Measurements from ENCODE around the gene STPG3. TPM values are rescaled to one million over a fixed set of nuclear protein-coding genes. Genes with fewer than 3 reads are reported as not detected.
A peak's percentile ranks its signal among the peaks of the same experiment; 100 is the strongest.

STPG3 gene
- total RNA-seq, 2 donors from 2014 or later: not detected

- peak; percentile 28 for DNase-seq
- H3K27me3 ChIP-seq: peaks cover 14% of the 10 kb centered on the region
- no peaks in the 10 kb centered on the region for H3K36me3 ChIP-seq
- no peaks in the 10 kb centered on the region for H3K9me3 ChIP-seq
- H3K4me3 ChIP-seq: peak overlapping the region; percentile 41
- no peaks in the 10 kb centered on the region for H3K4me1 ChIP-seq
- intact Hi-C loops (cut with DNase I): no loop called here
- peak overlapping the region; percentile 69 to 81 for H3K9ac ChIP-seq (ENCODE audit: low read depth in 2 of 2, low read length in 2 of 2)
- TF ChIP-seq, protein P1, sequence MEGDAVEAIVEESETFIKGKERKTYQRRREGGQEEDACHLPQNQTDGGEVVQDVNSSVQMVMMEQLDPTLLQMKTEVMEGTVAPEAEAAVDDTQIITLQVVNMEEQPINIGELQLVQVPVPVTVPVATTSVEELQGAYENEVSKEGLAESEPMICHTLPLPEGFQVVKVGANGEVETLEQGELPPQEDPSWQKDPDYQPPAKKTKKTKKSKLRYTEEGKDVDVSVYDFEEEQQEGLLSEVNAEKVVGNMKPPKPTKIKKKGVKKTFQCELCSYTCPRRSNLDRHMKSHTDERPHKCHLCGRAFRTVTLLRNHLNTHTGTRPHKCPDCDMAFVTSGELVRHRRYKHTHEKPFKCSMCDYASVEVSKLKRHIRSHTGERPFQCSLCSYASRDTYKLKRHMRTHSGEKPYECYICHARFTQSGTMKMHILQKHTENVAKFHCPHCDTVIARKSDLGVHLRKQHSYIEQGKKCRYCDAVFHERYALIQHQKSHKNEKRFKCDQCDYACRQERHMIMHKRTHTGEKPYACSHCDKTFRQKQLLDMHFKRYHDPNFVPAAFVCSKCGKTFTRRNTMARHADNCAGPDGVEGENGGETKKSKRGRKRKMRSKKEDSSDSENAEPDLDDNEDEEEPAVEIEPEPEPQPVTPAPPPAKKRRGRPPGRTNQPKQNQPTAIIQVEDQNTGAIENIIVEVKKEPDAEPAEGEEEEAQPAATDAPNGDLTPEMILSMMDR (IDR thresholded peaks at IDR 0.05): no peak
- peak overlapping the region; percentile 97 for H3K27ac ChIP-seq
Observed at GRCh38 chr9:137294681-137295237, 43.7 kb downstream of the STPG3 start.

DNA sequence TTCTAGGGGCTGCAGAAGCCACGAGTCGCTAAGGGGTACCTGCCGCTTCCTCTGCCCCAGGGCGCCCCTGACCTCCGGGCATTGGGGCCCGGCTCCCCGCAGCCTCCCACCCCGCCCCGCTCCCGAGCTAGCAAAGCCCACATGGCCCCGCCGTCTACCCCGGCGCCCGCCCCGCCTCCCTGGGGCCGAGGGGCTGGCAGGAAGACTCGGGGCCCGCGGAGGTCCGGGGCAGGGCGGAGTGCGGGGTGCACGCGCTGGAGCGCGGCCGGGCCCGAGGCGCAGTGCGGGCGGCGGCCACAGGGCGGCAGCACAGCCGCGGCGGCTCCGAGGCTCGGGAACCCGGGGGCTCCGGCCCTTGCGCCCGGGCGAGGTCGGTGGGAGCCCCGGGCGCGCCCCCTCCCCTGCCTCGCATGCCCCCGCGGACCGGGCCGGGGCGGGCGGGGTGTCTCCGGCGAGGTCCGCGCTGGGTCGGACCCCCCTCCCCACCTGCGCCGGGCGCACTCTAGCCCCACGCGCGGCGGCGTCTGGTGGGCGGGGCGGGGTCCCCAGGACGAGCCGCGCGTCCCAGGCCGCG, 44.2 kb downstream of the STPG3 start:
- Histone ChIP-seq H3K27ac (peak overlapping the region; percentile 97), H3K4me1 (no peaks in the 10 kb centered on the region), H3K4me3 (peak overlapping the region; percentile 41), H3K27me3 (peaks cover 14% of the 10 kb centered on the region), H3K9me3 (no peaks in the 10 kb centered on the region), H3K9ac (ENCODE audit: low read depth in 2 of 2, low read length in 2 of 2) (peak overlapping the region; percentile 34 to 81), H3K36me3 (no peaks in the 10 kb centered on the region)
- TF ChIP-seq, protein P1 (IDR thresholded peaks at IDR 0.05): no peak
- intact Hi-C loops (cut with DNase I): no loop called here
- peak; percentile 52 for DNase-seq

DNA sequence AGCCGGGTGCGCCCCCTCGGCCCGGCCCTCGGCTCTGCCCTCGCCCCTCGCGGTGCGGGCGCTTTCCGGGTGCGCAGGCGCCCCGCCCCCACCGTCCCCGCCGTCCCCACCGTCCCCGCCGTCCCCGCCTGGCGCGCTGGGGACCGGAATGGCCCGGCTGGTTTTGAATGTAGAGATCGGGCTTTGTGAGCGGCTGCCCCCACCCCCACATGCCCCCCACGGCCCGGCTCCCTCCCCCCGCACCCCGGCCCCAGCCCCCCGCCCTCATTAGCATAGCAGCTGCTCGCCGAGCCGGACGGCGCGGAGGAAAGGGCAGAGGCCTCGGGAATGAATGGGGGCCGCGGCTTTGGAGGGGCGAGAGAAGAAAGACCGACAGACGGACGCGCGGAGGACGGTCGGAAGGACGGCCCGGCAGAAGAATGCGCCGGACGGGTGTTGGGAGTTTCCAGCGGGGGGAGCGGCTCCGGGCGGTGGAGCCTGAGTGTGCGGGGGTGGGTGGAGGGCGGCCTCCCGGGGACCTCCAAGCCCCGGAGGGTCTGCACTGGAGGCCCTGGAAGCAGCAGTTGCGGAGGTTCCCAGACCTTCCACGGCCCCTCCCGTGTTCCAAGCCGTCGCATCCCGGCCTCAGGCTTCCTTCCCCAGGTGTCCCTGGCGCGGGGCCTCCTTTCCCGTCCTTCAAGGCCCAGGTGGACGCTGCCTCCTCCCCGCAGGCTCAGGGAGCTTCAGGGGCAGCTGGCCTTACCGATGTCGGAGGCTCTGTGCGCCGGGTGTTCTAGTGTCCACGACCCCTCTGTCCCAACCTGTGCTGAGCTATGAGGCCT, 45.0 kb downstream of the STPG3 start:
- H3K9me3 ChIP-seq: no peaks in the 10 kb centered on the region
- peaks cover 14% of the 10 kb centered on the region for H3K27me3 ChIP-seq
- no peaks in the 10 kb centered on the region for H3K4me1 ChIP-seq
- peak overlapping the region; percentile 97 for H3K27ac ChIP-seq
- intact Hi-C loops (cut with DNase I): no loop called here
- H3K4me3 ChIP-seq: peak overlapping the region; percentile 41
- no peaks in the 10 kb centered on the region for H3K36me3 ChIP-seq
- peak; percentile 43 for DNase-seq
- H3K9ac ChIP-seq (ENCODE audit: low read depth in 2 of 2, low read length in 2 of 2): peak overlapping the region; percentile 81 to 99
- TF ChIP-seq, protein P1 (IDR thresholded peaks at IDR 0.05): no peak

- peak overlapping the region; percentile 41 for H3K4me3 ChIP-seq
- TF ChIP-seq, protein P1 (IDR thresholded peaks at IDR 0.05): no peak
- H3K27ac ChIP-seq: peak overlapping the region; percentile 97
- peak; percentile 85 for DNase-seq
- H3K36me3 ChIP-seq: no peaks in the 10 kb centered on the region
- no peaks in the 10 kb centered on the region for H3K9me3 ChIP-seq
- intact Hi-C loops (cut with DNase I): no loop called here
- H3K4me1 ChIP-seq: no peaks in the 10 kb centered on the region
- H3K9ac ChIP-seq (ENCODE audit: low read depth in 2 of 2, low read length in 2 of 2): peak overlapping the region; percentile 81 to 99
- H3K27me3 ChIP-seq: peaks cover 14% of the 10 kb centered on the region
Observed at GRCh38 chr9:137296670-137297664, 45.9 kb downstream of the STPG3 start.

GRCh38 chr9:137297966-137298365, 46.9 kb downstream of the STPG3 start:
- Histone ChIP-seq H3K9me3 (no peaks in the 10 kb centered on the region), H3K9ac (ENCODE audit: low read depth in 2 of 2, low read length in 2 of 2) (peak overlapping the region; percentile 81 to 99), H3K36me3 (no peaks in the 10 kb centered on the region), H3K27me3 (peaks cover 14% of the 10 kb centered on the region), H3K27ac (peak overlapping the region; percentile 97), H3K4me3 (peak overlapping the region; percentile 66), H3K4me1 (no peaks in the 10 kb centered on the region)
- TF ChIP-seq, protein P1 (IDR thresholded peaks at IDR 0.05): no peak
- no peak for DNase-seq
- intact Hi-C loops (cut with DNase I): no loop called here
